ENCODE data around the gene TMEM115.

- no peak for TF ChIP-seq CTCF (IDR thresholded peaks at IDR 0.05; ENCODE audit: low read depth, low read length)
- no peak for TF ChIP-seq POLR2A (IDR thresholded peaks at IDR 0.05; ENCODE audit: extremely low read depth, insufficient read length)
- no peak for TF ChIP-seq MYC (IDR thresholded peaks at IDR 0.05; ENCODE audit: low read depth, low read length)
- no peak for TF ChIP-seq MAX (IDR thresholded peaks at IDR 0.05; ENCODE audit: low read depth, low read length)
These were observed 33.7 kb upstream of the TMEM115 start for GRCh38 chr3:50393061-50393460.

All from NB4 (cell line).